Esophagus muscularis mucosa (tissue), 4 donors: ENCODE results near the gene ZNF384. TPM values are rescaled to one million over a fixed set of nuclear protein-coding genes. Genes with fewer than 3 reads are reported as not detected.
A peak's percentile ranks its signal among the peaks of the same experiment; 100 is the strongest.

Experiments
- DNase-seq: peaks from one replicate; pipeline ENCODE4 v3.0.0-alpha.2; 2017; ENCODE audit errors: extremely low spot score
- H3K27ac ChIP-seq, 4 donors: fragments of 200-600 bp; sonication (generic); replicated peaks in 1 of 4; 1 replicate in 3 of 4; 2 replicates in 1 of 4; pipeline ENCODE4 v1.5.1; 2016 to 2019; ENCODE audit warnings: mild to moderate bottlenecking in 1 of 4
- H3K27me3 ChIP-seq, 4 donors: fragments of 200-600 bp; sonication (generic); one replicate each; pipeline versions ENCODE4 v1.5.1 to v1.6.0; 2016 to 2019
- H3K36me3 ChIP-seq, 4 donors: fragments of 200-600 bp; sonication (generic); one replicate each; pipeline ENCODE4 v1.5.1; 2016 to 2019
- H3K4me1 ChIP-seq, 4 donors: fragments of 200-600 bp; sonication (generic); one replicate each; pipeline ENCODE4 v1.5.1; 2016 to 2019
- H3K4me3 ChIP-seq, 4 donors: fragments of 200-600 bp; sonication (generic); 1 replicate in 2 of 4; 2 replicates in 2 of 4; pipeline ENCODE4 v1.5.1; 2016 to 2019; ENCODE audit warnings: mild to moderate bottlenecking in 4 of 4, moderate library complexity in 1 of 4
- H3K9me3 ChIP-seq, 4 donors: fragments of 200-600 bp; sonication (generic); 1 replicate in 3 of 4; 2 replicates in 1 of 4; pipeline ENCODE4 v1.5.1; 2016 to 2019
- EP300 ChIP-seq: sonication (generic); formaldehyde crosslinking; IDR thresholded peaks from one replicate; pipeline ENCODE4 v1.6.1; 2017; ENCODE audit warnings: antibody characterized with exemption
- POLR2A ChIP-seq: fragments of 450-650 bp; IDR thresholded peaks from one replicate; pipeline ENCODE4 v1.6.1; 2017; ENCODE audit warnings: antibody characterized with exemption, moderate library complexity, mild to moderate bottlenecking, low read depth
- POLR2AphosphoS5 ChIP-seq, 2 donors: sonication (generic); formaldehyde crosslinking; IDR thresholded peaks; one replicate each; pipeline ENCODE4 v1.6.1; 2017; ENCODE audit warnings: antibody characterized with exemption in 2 of 2
- WGBS: methylation state at CpG from one replicate; pipeline ENCODE4 v1.1.5; 2018; 5-methylcytosine and 5-hydroxymethylcytosine counted together
- intact Hi-C: fragments of 100-400 bp; cut with DNase I; formaldehyde crosslinking; loops from one replicate; pipeline ENCODE4 v1.15.1; 2023
- total RNA-seq, 4 donors: library from RNA; depleted of rRNA; stranded (reverse); fragments of >200 nt; gene quantifications; one replicate each; pipeline versions ENCODE4 v1.1.0 to v1.2.1, GENCODE V29; 2016
- TF ChIP-seq, protein P1 (sequence below), 3 experiments: fragments of 200-600 bp in 2 of 3; fragments of 450-650 bp in 1 of 3; sonication (generic) in 2 of 3; IDR thresholded peaks; one replicate each; pipeline ENCODE4 v1.5.1; 2017 to 2019; ENCODE audit warnings: antibody characterized with exemption in 3 of 3, mild to moderate bottlenecking in 2 of 3, moderate library complexity in 1 of 3

Gene ZNF384
- total RNA-seq, 4 donors from 2014 or later, result 32.8 to 55.4 (median 41.0) TPM

DNA sequence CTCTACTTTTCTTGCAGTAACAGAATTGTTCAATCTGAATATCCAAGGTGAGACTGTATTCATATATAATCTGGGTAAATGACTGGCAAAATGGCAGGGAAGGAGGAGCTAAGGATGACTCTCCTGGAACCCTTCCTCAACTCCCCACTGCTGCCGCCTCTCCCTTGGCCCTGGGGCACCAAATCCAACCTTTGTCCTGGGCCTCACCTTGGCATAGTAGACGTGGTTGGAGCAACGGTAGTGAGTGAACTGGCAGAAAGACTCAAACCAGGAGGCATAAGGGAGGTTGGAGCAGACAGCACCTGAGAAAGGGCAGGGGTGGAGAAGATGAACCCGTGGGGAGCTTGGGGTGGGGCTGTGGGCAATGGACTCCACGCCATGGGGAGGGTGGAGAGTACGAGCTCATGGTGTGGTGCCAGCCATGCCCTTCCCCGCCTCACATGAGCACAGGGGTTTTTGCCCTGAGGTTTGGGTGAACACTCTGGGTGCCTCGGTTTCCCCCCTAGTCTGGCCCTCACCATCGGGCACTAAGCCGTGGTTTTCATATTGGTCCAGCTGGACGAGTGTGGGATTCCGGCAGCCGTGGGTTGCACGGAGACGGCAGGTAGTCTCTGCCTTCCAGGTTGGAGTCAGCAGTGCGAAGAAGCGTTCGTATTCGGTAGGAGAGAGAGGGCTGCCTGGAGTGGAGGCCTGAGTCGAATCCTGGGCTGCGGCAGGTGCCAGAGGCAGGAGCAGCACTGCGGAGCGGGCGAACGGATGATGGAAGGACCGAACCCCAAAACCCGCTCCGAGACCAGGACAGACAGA, 42.7 kb downstream of the ZNF384 start:
- Histone ChIP-seq H3K4me3 (peak overlapping the region; percentile 55 to 60 (median 57)), H3K27ac (peak overlapping the region; percentile 56 to 78 (median 62)), H3K4me1 (peaks cover 0 to 24% (median 19%) of the 10 kb centered on the region in 4 donors), H3K27me3 (no peaks in the 10 kb centered on the region), H3K9me3 (no peaks in the 10 kb centered on the region), H3K36me3 (peaks cover 18 to 37% (median 33%) of the 10 kb centered on the region in 4 donors)
- TF ChIP-seq POLR2AphosphoS5 (IDR thresholded peaks at IDR 0.05), result no peak
- TF ChIP-seq EP300, result no peak
- no peak for TF ChIP-seq POLR2A
- TF ChIP-seq, protein P1, sequence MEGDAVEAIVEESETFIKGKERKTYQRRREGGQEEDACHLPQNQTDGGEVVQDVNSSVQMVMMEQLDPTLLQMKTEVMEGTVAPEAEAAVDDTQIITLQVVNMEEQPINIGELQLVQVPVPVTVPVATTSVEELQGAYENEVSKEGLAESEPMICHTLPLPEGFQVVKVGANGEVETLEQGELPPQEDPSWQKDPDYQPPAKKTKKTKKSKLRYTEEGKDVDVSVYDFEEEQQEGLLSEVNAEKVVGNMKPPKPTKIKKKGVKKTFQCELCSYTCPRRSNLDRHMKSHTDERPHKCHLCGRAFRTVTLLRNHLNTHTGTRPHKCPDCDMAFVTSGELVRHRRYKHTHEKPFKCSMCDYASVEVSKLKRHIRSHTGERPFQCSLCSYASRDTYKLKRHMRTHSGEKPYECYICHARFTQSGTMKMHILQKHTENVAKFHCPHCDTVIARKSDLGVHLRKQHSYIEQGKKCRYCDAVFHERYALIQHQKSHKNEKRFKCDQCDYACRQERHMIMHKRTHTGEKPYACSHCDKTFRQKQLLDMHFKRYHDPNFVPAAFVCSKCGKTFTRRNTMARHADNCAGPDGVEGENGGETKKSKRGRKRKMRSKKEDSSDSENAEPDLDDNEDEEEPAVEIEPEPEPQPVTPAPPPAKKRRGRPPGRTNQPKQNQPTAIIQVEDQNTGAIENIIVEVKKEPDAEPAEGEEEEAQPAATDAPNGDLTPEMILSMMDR (IDR thresholded peaks at IDR 0.05), result no peak
- DNase-seq, result no peak
- WGBS, result 58% methylated on average over 27 of the region's 28 CpGs
- intact Hi-C loops, result loop anchor here (2.0 kb wide), 1 partner anchor 28 kb away; no protein-coding TSS in a partner anchor

DNA sequence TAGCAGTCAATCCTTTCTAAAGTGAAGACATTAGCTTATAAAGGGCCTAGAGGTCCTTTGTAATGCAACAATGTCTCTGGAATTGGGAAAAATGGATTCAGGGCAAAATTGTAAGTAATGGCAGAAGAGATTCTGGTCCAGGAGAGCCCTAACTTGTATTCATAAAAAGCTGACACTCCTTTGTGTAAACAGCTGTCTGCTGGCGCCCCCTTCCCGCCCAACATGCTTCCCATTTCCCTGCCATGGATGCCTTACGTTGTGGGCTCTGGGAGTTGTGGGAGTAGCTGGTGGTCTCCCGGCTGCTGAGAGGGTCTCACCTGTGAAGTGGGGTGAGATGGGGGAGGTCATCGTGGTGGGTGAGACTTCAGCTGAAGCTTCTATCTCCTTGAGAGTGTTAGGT, 44.3 kb downstream of the ZNF384 start:
- intact Hi-C loops, result no loop called here
- TF ChIP-seq POLR2AphosphoS5 (IDR thresholded peaks at IDR 0.05), result no peak
- TF ChIP-seq, protein P1 (IDR thresholded peaks at IDR 0.05), result peak in 2 of 3 experiments; percentile 32 to 42
- H3K4me3 ChIP-seq, result no peak overlapping the region
- no peaks in the 10 kb centered on the region for H3K9me3 ChIP-seq
- H3K4me1 ChIP-seq, result peaks cover 0 to 24% (median 19%) of the 10 kb centered on the region in 4 donors
- DNase-seq, result no peak
- H3K27ac ChIP-seq, result no peak overlapping the region
- 33% methylated on average over 5 of the region's 5 CpGs for WGBS
- H3K27me3 ChIP-seq, result peaks cover 0 to 3% (median 0%) of the 10 kb centered on the region in 4 donors
- H3K36me3 ChIP-seq, result peaks cover 3 to 21% (median 17%) of the 10 kb centered on the region in 4 donors

DNA sequence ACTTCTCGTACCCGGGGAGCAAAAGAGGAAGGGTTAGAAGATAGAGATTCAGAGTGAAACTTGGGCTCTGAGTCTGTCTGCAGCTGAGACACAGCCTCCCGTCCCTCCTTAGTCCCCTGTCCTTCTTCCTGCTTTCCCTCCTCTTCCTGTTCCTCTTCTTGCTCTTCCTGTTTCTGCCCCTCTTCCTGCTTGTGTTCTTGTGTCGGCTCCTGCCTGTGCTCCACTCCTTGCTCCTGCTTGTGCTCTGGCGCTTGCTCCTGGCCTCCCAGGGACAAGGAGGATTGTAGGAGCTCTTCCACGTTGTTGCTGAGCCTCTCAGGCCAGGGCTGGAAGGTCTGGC, 44.9 kb downstream of the ZNF384 start:
- H3K36me3 ChIP-seq, result peaks cover 0 to 14% (median 10%) of the 10 kb centered on the region in 4 donors
- H3K27ac ChIP-seq, result peak overlapping the region in 1 of 4 donors; percentile 39
- no peak for TF ChIP-seq EP300
- TF ChIP-seq POLR2AphosphoS5 (IDR thresholded peaks at IDR 0.05), result no peak
- TF ChIP-seq, protein P1 (IDR thresholded peaks at IDR 0.05), result no peak
- no peak for TF ChIP-seq POLR2A
- intact Hi-C loops, result no loop called here
- H3K9me3 ChIP-seq, result no peaks in the 10 kb centered on the region
- no peak overlapping the region for H3K4me3 ChIP-seq
- H3K4me1 ChIP-seq, result peaks cover 0 to 24% (median 19%) of the 10 kb centered on the region in 4 donors
- WGBS, result 56% methylated on average over 6 of the region's 6 CpGs
- no peak for DNase-seq
- peaks cover 0 to 3% (median 0%) of the 10 kb centered on the region in 4 donors for H3K27me3 ChIP-seq

DNA sequence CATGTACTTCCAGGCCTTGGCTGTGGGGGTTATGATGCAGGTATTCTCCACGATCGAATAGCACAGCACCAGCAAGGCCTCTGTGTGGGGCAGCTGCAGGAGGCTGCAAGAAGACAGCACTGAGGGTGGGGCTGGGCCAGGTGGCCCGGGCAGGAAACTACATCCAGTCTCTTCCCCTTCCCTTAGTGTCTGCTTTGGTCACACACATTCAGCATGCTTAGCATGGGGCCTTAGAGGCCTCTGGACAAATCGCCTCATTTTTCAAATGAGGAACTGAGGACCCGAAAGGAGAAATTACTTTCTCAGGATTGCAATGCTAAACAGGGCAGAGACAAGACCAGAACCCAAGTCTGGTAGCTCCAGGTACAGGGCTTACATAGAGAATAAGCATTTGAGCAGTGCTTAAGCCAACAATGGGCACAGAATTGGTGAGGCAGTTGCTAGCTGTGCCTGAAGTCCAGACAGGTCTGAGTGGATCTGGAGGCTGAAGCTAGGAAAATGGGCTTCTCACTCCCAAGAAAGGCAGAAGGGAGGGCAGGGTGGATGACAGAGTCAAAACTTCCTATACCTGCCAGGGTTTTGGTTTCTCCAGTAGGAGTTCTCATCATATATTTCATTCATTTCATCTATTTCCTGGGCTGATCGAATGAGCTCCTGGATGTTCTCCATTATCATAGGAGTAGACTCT, 45.5 kb downstream of the ZNF384 start:
- 74% methylated on average over 5 of the region's 6 CpGs for WGBS
- no peak for TF ChIP-seq POLR2A
- TF ChIP-seq EP300, result no peak
- TF ChIP-seq, protein P1 (IDR thresholded peaks at IDR 0.05), result no peak
- TF ChIP-seq POLR2AphosphoS5 (IDR thresholded peaks at IDR 0.05), result no peak
- no peak overlapping the region for H3K4me3 ChIP-seq
- peaks cover 0 to 9% (median 6%) of the 10 kb centered on the region in 4 donors for H3K36me3 ChIP-seq
- no peaks in the 10 kb centered on the region for H3K9me3 ChIP-seq
- peaks cover 0 to 24% (median 21%) of the 10 kb centered on the region in 4 donors for H3K4me1 ChIP-seq
- peaks cover 0 to 3% (median 0%) of the 10 kb centered on the region in 4 donors for H3K27me3 ChIP-seq
- peak overlapping the region in 2 of 4 donors; percentile 39 to 40 for H3K27ac ChIP-seq
- DNase-seq, result no peak
- intact Hi-C loops, result no loop called here
